Hair follicle dermal papilla cell (primary cell): ENCODE results near the gene P4HA3. TPM values are rescaled to one million over a fixed set of nuclear protein-coding genes. Genes with fewer than 3 reads are reported as not detected.

Experiments
- small RNA-seq: library from RNA; depleted of rRNA; stranded (forward); fragments of <200 nt; gene quantifications from one replicate; pipeline ENCODE3, GENCODE V24; 2012
- total RNA-seq: library from RNA; depleted of rRNA; stranded (reverse); fragments of >200 nt; gene quantifications from 2 replicates; pipeline ENCODE4 v1.2.3, GENCODE V29; 2012

The P4HA3 gene
- 3.5 and 3.9 TPM in 2 replicates for total RNA-seq

GRCh38 chr11:74311352-74311926 lies at the start of gene P4HA3:
TSS of gene P4HA3 (minus strand) at chr11:74311640. CDS start at chr11:74311611, 29 bp downstream.

Small RNAs within 50 kb of the gene (small RNA-seq; reads per million reads assigned to genes)
- not detected for gene RF00409

Other genes starting within 250 kb of the P4HA3 start
- 10.2 and 17.0 TPM in 2 replicates for gene C2CD3, start 140.6 kb downstream of the P4HA3 start, total RNA-seq
- gene PPME1, start 140.4 kb downstream of the P4HA3 start, total RNA-seq: 26.1 and 31.6 TPM in 2 replicates
- 2.9 and 3.1 TPM in 2 replicates for gene PGM2L1, start 86.8 kb upstream of the P4HA3 start, total RNA-seq
- gene KCNE3, start 155.9 kb upstream of the P4HA3 start, total RNA-seq: 1.8 and 3.3 TPM in 2 replicates
- gene LIPT2, start 182.1 kb upstream of the P4HA3 start, total RNA-seq: 1.7 and 2.6 TPM in 2 replicates